Measurements from ENCODE around the gene CIB4. TPM values are rescaled to one million over a fixed set of nuclear protein-coding genes. Genes with fewer than 3 reads are reported as not detected.

Gene CIB4
- total RNA-seq, 2 donors from 2014 or later, result not detected

DNA sequence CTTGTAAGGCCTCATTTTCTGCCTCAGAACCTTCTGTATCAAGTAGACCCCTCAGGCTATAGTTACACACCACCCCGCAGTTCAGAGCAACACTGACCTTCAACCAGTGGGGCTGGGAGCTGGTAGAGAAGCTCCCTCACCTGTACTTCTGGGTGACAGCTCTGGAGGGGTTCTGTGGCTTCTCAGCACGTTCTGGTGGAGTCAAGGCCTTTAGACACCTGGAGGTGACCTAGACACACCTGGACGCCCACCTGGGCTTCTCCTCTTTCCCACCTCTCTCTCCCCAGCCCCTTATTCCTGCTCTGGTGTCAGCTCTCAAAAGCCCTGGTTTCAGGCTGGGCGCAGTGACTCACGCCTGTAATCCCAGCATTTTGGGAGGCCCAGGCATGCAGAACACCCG is 7.3 kb upstream of the CIB4 start:
- no peak for DNase-seq
- no peak for ATAC-seq
- intact Hi-C loops (cut with DNase I, micrococcal nuclease), result no loop called here

DNA sequence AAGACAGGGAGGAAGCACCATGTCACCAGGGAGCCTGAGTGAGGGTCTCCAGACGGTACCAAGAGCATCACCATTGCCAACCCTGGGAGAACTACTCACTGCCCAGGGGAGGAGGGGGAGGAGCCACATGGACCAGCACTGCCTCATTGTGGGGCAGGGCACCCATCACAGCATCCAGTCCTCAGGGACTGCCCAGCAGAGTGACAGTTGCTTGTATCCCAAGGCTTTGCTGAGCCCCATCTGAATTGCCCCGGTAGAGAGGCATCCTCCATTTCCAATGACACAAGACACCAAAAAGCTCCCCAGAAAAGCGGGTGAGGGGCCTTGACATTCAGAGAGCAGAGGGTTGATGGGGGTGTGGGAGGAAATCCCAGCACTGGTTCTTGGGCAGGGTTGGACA is 6.8 kb upstream of the CIB4 start:
- DNase-seq (no peak), ATAC-seq (no peak)
- intact Hi-C loops (cut with DNase I, micrococcal nuclease), result no loop called here

DNA sequence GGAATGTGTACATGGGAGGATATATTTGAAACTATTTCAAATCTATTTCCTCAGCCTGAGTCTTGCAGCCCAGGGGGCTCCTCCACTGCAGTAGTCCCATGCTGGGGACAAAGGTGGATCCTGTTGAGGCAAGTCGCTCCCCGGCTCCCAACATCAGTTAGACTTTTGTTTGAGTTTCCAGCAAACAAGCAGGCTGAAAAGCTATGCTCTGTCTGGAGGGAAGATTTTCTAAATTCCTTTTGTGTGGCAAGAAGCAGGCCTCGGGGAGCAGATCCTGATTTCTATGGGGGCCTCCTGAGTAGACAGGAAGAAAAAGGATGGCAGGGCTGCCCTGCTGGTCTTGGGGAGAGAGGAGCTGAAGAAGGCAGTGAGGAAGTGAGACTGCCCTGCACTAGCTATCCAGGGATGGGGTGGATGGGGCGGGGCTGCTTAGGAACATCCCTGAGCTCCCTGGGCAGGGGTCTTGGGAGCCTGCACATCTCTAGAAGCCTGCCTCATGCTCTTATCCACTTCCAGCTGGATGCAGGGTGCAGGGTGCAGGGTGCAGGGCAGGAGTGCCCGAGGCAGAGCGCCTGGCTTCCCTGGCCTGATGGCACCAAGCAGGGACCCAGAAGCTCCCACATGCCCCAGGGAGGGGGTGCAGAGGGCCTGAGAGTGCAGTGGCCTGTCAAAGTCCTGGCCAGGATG is 6.0 kb upstream of the CIB4 start:
- DNase-seq (no peak), ATAC-seq (no peak)
- intact Hi-C loops (cut with DNase I, micrococcal nuclease), result no loop called here

DNA sequence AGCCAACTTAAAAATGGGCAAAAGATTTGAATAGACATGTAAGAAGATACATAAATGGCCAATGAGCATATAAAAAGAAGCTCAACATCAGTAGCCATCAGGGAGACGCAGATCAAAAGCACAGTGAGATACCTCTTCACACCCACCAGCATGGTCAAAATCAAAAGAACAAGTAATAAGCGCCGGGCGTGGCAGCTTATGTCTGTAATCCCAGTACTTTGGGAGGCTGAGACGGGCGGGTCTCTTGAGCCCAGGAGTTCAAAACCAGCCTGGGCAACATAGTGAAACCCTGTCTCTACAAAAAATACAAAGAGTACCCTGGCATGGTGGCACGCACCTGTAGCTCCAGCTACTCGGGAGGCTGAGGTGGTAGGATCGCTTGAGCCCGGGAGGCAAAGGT is 4.6 kb upstream of the CIB4 start:
- DNase-seq, result no peak
- ATAC-seq, result no peak
- intact Hi-C loops (cut with DNase I, micrococcal nuclease), result no loop called here

DNA sequence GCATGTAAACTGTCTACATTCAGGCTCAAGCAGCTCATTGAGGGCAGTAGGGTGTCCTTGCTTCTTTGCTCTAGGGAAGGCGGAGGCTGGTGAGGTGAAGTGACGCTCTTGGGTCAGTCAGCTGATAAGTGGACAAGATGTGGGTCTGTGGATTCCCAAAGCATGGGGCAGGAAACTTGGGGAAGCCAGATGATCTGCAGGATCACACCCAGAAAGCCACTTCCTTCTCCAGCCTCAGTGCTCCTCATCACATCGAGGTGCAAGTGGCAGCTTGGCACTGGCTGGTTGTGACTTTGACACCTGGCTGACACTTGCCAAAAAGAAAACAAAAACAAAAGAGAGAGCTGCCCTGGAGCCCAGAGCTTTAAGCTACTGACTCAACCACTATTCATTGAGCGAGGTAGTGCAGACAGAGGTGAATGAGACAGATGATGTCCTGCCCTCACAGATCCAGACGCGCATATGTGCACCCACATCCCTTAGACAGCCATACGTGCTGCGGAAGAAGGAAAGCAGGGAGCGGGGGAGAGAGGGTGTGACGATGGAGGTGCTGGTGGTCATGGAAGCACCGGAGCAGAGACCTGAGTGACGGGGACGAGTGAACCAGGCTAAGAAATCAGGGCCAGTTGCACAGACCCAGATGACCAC is 3.1 kb upstream of the CIB4 start:
- DNase-seq (no peak), ATAC-seq (no peak)
- intact Hi-C loops (cut with DNase I, micrococcal nuclease), result no loop called here

DNA sequence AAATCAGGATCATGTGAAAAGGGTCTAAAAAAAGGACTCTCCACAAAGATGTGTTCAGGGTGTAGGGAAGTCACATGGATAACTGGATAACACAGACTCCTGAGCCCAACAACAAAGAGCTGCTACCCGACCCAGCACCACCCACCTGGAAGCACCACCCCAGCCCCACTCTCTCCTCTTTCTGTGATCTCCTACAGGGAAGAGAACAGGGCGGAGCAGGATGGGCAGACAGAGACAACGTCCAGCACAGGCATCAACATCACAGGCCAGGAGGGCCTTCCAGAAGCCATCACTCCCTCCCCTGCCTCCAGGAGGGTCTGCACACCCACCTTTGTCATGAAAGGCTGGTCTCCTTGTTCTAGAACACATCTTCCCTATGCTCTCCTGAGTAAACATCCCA is 1.3 kb upstream of the CIB4 start:
- no peak for ATAC-seq
- intact Hi-C loops (cut with DNase I, micrococcal nuclease), result no loop called here
- no peak for DNase-seq

DNA sequence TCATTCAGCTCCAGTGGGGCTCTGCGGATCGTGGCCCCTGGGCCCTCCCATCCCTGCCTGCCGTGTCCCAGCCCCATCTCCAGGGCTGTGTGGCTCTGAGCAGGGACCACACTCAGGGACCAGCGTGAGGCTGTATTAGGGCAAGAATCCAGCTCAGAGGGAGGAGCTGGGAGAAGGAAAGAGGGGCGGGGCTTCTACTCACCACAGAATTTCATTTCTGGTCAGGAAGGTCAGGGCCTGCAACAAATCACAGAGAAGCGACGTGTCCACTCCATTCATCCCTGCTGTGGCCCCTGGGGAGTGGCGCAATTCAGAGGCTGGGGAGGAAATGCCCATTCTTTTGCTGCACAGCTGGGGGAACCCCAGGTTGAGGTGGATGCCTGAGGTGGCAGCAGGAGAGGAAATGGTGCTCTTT is 828 bp downstream of the CIB4 start:
- DNase-seq, result peak in 1 of 2 donors; percentile 21
- intact Hi-C loops (cut with DNase I, micrococcal nuclease), result no loop called here
- no peak for ATAC-seq

DNA sequence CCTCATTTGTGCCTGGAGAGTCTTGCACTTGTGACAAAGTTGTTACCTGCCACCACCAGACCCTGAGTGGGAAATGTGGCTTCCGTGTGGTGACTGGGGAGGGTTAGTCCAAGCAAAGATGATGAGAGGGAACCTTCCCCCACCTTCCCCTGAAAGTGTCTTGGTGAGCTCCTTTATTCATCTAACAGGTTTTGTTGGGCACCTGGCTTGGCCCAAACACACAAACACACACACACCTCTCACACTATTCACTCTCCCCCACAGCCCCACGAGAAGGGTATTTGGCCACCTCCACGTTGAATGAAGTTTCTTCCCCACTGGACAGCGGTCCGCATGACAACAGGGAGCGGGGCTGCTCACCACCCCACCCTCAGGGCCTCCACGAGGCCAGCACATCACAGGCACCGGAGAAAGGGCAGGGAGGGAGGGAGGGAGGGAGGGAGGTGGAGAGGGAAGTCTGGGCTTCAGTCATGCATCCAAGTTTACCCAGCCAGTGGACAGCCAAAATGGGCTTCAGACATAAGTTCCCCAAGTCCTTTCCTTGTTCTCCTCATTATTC is 1.4 kb downstream of the CIB4 start:
- no peak for ATAC-seq
- intact Hi-C loops (cut with DNase I, micrococcal nuclease), result no loop called here
- DNase-seq, result no peak

DNA sequence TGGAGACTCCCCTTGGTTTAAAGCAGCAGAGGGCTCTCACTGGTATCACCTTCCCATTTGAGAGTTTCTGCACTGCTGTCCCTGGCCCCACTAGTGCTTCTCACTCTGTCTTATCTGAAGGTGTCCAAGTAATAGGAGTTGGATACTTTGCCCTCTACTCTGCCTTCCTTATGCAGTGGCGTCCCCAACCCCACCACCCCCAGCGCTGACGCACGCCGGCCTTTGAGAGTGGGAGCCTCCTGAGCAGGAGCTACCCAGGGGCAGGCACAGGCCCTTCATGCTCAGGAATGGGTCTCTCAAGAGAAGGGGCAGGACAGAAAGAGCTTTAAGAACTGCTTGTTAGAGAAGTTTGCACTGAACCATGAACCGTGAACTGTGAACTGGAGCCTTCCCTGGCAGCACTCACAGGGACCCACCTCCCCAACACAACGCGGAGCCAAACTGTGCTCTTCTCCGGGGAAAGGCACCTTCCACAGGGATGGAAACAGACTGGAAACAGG is 3.3 kb downstream of the CIB4 start:
- no peak for ATAC-seq
- no peak for DNase-seq
- intact Hi-C loops (cut with DNase I, micrococcal nuclease), result no loop called here

DNA sequence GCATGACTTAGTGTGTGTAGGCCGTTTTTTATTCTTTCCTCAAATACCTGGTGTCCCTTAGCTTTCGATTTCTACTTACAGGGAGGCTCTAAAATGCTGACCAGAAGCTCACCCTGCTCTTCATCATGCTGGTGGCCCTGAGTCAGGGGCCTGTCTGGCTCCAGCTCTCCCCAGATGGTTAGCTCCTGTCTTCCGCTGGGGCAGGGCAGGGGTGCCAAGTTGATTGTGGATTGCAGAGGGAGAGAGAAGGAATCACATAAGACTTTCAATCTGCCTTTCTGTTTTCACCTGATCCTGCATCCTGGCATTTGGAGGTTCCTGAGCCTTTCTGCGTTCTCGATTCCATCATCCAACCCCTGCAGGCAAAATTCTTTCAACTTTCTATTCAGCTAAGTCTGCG is 4.2 kb downstream of the CIB4 start:
- intact Hi-C loops (cut with DNase I, micrococcal nuclease), result no loop called here
- DNase-seq (no peak), ATAC-seq (no peak)

DNA sequence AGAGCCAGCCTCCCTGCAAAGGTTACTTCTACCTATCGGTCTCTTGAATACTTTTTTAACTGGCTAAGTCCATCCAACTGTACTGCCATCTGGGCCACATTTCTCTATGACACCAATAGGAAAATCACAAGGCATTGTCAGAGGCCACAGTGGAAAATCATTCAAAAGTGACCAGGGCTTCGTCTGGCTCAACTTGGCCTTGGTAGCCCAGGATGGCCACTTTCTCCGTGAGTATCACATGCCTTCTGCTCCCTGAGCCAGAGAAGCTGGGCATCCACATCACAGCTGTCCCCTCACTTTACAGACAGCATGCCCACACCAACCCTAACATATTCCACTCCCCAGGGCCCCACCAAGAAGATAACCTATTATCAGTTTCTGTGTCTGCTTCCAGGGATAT is 5.8 kb downstream of the CIB4 start:
- DNase-seq (no peak), ATAC-seq (no peak)
- intact Hi-C loops (cut with DNase I, micrococcal nuclease), result no loop called here

DNA sequence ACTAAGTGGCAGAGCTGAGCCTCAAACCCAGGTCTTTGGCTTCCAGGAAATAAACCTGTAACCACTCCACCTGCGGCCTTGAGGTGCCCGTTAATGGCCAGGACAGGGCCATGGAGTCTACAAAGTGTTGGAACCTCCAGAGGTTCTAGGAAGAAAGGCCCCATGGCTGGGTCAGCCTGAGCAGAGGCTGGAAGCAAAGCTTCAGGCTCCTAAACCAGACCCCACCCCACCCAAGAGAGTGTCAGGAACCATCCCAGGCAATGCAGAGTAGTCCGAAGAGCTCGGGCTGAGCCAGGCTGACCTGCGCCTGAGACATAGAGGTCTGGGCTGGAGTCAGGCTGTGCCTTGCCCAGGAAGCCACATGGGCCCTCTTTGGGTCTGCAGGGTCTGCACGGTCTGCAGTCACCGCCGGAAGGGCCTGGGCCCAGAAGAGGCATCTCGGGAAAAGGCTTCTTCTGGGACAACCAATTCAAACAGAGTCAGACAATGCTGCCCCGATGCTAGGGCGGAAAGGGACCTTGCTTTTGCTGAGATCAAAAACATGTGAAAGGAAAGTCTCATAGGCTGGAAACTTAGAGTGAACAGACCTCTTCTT is 6.4 kb downstream of the CIB4 start:
- ATAC-seq (no peak), DNase-seq (no peak)
- intact Hi-C loops (cut with DNase I, micrococcal nuclease), result no loop called here

DNA sequence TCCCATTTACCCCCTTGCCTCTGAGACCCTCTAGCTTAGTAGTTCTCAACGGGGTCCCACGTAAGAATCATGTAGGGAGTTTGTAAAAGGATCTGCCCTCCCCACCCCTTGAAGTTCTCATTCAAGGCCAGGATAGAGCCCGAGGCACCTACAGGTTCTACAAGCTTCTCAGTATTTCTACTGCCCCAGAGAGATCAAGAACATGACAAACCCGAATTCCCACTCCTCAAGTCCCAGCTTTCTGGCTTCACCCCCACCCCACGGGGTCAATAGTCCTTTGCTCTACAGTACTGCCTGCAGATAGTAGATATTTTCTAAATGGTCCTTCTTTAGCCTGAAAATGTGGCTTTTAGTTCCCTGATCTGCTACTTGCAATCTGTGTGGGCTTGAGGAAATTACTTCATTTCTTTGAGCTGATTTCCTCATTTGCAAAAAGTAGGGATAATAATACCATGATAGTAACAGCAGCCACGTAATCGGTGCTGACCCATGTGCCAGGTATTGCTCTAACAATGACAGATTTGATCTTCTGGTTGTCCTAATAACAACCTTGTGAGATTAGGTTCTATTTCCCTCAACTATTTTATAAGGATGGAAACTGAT is 7.1 kb downstream of the CIB4 start:
- DNase-seq (no peak), ATAC-seq (no peak)
- intact Hi-C loops (cut with DNase I, micrococcal nuclease), result no loop called here

DNA sequence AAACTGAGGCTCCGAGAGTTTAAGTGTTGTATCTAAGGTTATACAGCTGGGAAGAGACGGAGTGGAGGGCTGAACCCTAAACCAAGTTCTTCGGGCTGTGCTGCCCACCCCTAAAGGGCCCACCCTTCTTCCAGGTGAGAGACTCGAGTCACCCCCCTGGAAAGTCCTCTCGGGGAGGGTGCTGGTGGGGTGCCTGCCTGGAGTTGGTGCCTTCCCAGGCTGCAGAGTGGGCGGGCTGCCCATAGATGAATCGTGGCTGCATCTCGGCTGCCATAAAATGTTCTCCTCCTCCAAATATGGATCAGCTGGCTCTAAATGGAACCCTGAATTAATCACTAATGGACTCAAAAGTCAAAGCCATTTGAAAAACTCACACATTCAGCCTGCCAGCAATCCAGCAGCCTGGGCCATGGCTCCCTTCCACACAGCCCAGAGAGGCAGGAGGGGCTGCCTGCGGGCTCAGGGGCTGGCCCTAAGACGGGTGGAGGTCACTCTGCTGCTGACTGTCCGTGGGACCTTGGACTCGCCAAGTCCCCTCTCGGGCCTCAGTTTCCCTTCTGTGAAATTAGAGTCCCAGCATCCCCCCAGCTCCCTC is 7.7 kb downstream of the CIB4 start:
- DNase-seq, result no peak
- ATAC-seq, result no peak
- intact Hi-C loops (cut with DNase I, micrococcal nuclease), result no loop called here

DNA sequence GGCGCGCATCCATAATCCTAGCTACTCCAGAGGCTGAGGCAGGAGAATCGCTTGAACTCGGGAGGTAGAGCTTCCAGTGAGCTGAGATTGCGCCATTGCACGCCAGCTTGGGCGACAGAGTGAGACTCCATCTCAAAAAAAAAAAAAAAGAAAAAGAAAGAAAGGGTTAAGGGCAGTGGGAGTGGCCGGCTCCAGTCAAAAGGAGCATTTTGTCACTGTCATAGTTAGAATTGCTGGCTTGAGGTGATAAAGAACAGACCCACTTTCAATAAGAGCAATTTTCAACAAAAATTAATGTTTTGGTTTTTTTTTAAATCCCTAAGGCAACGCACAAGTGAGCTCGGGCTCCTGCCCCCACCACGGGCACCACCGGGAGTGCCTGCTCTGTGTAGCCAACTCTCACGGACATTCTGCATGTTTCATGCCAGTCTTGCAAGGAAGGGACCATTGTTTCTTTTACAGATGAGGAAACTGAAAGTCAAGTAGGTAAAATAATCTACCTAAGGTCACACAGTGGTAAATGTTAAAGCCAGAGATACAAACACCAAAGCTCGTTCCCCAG is 8.5 kb downstream of the CIB4 start:
- no peak for DNase-seq
- no peak for ATAC-seq
- intact Hi-C loops (cut with DNase I, micrococcal nuclease), result no loop called here

DNA sequence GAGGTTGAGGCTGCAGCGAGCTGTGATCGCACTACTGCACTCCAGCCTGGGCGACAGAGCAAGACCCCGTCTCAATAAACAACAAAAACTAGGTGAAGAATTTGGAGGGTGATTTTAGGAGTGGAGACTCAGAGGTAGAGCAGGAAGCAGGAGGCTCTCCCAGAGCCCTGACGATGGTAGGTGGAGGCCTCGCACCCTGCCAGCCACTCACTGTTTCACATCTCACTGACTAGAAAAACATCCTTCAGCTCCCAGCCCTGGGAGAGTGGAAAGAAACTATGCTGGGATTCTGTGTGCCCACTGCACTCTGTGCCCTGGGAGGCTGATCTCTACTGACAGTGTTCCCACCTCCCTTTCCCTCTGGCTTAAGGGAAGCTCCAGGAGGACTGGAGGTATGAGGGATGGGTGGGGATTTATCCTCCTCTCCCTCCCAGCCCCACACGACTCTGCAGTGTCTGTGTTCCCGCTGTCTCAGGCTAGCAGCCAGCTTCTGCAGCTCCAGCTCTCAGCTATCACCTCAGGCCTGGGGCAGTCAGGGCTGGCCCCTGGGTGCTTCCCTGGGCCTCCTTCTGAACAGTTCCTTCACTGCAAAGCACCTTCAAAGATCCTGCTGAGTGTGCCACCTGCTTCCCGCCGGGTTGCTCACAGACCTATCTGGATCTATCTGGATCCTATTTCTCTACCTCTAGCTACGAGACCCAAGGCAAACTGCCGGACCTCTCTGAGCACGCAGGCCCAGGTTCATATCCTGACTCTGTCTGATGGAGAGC is 9.6 kb downstream of the CIB4 start:
- intact Hi-C loops (cut with DNase I, micrococcal nuclease), result no loop called here
- DNase-seq, result no peak
- no peak for ATAC-seq

DNA sequence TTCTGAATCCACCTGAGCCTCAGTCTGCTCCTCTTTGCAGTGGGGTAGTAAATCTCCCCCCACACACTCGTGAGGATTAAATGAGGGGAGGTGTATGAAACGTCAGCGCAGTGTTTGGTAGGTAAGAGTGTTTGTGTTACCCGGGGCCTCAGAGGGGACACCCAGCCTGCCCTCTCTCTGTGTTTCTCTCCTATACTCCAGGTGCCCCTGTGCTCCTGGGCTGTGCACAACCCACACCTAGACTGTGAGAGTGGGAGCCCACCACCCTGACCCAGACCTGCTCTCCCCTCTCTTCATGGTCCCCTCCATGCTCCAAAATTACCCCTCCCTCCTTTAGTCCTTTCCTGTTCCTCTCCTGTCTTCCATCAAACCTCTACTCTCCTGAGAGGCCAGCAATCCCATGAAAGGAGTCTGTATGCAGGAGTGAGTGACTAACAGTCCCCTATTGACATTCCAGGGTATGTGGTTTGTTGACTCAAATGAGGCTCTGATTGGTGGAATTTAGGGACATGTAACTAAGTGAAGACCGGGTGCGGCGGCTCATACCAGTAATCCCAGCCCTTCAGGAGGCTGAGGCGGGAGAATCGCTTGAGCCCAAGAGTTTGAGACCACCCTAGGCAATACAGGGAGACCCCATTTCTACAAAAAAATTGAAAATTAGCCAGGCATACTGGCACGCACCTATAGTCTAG is 10.4 kb downstream of the CIB4 start:
- ATAC-seq, result no peak
- intact Hi-C loops (cut with DNase I, micrococcal nuclease), result no loop called here
- DNase-seq, result no peak

DNA sequence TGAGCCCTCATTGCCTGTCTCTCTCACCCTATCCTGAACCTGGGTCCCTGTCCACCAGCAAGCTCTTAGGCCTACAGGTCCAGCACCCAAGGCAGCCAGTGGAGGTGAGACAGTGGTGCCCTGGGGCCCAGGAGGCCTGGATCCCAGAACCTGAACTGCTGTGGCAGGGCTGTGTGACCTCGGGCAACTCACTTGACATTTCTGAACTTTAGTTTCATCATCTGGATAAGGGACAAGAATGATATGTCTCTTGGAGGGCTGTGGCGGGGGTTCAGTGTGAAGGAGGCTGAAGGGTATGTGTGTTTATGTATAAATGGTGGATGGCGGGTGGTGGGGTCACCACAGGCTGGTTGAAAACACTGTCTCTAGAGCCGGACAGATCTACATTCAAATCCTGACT is 10.9 kb downstream of the CIB4 start:
- DNase-seq, result no peak
- ATAC-seq, result no peak
- intact Hi-C loops (cut with DNase I, micrococcal nuclease), result no loop called here

Measured in left colon (tissue), 2 donors.